Stimulated activated naive CD4-positive, alpha-beta T cell treated with Interleukin-2 at 50 U/mL for 16 hours (primary cell): ENCODE measurements around the gene S100A4.
A peak's percentile ranks its signal among the peaks of the same experiment; 100 is the strongest.

Experiments used
- DNase-seq: peaks from one replicate; lab custom pipeline; 2025; lab: John Stamatoyannopoulos, UW

Gene S100A4

DNA sequence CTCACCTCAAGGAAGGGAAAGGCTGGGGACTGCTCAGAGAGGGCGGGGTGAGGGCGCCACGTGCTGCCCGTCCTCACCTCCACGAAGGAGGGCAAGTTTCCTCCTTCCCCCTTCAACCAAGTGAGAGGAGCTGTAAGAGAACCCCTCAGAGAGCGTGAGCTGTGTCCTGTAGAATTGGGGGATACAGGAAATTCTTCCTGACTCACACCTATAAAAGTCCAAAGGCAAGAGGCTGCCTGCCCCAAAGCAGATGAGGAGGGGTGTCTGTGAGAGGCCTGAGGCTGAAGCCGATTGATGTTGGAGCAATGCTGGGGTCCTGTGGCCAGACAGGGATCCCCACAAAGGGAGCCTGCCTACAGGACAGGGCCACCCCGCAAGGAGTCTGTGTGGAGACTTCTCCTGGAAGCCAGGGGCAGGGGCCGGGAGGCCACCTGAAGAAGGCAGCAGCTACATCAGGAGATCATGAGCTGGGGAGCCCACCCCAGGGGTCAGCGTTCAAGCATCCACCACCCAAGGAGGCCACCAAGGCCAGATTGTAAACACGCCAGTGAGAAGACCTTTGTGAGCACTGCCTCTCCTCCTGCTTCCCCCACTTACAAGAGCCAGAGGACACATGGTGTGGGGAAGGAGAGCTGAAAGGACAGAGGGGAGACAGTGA is 37.6 kb downstream of the S100A4 start:
- no peak for DNase-seq

DNA sequence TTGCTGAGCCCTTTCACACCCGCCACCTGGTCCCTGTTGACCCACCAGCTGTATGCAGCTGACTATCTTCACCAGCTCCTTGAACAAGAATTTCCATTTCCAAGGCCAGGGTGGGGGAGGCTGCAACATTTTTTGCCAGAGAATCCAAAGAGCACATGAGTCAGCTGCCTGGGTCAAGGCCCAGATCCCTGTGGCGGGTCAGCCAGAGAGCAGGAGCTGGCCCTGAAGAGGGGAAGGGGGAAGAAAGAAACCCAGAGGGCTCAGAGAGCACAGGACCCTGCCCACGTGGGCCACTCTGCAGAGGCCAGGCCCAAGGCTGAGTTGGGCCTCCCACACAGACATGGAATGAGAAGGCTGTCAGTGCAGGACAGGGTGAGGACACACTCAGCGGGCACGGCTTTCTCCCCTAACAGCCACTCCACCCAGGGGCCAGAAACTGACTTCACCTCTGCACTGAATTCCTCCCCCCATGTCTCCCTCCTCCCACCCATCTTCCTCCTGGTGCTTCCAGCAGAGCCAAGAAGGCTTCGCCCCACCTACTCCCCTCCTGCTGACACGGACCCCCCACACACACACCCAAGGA is 38.7 kb downstream of the S100A4 start:
- no peak for DNase-seq

DNA sequence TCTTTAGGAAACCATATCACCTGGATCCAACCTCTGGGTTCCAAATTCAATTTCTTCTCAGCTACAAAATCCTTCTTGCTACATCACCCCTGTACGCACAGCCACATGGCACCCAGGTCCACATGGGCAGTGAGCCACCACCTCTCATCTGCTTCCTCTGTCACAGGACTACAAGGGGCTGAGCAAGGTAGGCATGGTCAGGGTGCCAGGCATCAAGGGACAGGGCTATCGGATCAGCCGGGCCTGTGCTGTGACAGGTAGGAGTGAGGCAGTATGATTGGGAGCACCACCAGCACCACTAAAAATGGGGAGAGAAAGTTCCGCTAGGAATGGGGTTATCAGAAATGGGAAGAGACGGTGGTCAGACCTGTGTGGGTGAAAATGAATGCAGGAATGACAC is 39.2 kb downstream of the S100A4 start:
- DNase-seq, result no peak

DNA sequence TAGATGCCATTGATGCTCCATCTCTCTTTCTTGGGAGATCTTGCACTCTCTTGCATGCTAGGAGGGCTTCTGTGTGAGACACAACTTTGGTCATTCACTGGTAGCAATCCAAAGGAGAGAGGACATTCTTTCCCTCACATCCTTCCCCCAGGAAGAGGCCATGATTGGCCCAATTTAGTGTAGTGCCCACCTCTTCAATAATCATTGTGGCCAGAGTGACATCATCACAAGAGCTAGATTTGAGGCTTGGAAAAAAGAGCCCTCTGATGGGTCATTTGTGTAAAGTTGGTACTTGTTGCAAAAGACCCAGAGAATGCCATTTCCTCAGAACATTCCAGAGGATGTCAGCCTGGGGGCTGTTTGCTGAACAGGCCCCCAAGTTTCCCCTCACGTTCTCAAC is 40.0 kb downstream of the S100A4 start:
- DNase-seq, result no peak

DNA sequence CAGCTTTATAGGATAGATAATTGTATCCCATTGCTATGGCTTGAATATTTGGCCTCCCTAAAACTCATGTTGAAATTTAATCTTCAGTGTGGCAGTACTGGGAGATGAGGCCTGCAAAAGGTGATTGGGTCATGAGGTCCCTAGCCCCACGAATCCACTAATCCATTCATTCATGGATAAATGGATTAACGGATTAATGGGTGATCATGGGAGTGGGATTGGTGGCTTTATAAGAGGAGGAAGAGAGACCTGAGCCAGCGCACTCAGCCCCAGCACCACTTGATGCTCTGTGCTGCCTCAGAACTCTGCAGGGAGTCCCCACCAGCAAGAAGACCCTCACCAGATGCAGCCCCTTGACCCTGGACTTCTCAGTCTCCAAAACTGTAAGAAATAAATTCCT is 41.8 kb downstream of the S100A4 start:
- DNase-seq, result no peak

DNA sequence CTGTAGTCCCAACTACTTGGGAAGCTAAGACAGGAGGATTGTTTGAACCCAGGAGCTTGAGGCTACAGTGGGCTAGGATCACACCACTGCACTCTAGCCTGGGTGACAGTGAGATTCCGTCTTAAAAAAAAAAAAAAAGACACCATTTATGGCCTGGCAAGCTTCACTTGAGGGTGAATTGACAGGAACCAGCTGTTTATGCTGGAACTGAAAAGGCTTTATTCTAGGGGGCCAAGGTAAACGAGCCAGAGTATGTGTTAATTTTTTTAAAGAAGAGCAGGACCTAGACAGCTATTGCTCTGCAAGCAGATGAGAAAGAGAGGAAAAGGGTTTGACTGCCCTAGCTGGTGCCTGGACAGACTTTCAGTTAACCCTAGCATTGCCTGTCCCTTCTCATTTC is 46.9 kb downstream of the S100A4 start:
- no peak for DNase-seq

DNA sequence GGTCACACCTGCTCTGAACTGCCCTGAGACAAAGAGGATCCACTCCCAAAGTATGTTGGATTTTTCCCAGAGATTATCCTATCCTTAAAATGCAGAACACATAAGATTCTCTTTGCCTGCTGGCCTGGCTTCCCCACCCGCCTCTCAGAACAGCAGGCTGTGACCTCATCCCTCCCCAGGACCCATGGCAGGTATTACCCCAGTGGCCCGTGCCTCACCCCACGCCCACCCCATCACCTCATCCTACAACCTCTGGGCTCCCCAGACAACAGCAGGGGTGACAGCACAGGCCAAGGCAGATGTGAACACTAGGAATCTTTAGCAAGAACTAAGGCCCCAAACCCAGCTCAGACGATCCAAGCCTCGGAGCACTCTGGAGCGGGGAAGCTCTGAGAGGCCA is 50.1 kb downstream of the S100A4 start:
- no peak for DNase-seq

DNA sequence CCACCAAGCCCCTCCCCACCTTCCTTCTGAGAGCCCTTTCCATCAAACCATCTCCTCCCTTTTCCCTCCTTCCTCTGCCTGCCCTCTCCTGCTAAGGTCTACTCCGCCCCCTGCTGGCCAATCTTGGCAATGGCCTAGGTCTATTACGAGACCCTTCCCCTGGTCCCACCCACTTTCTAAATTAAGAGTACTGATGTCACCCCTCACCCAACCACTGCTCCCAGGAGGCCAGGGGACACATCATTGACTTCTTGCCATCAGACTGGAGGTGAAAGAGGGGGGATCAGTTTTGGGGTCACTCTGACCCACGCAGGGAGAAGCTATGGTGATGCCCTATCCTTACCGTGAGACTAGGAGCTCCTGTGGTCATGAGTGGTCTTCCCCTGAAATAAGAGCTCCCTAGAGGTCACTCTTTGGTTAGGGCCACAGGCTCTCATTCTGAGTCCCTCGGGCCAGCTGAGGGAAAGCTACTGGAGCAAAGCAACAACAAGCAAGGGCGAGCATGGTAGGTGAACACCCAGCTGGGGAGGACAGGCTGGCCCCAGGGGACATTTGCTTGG is 50.5 kb downstream of the S100A4 start:
- DNase-seq, result peak; percentile 66
